Ectodermal cell (in vitro differentiated cells): ENCODE results near the gene TMEM178A. TPM values are rescaled to one million over a fixed set of nuclear protein-coding genes. Genes with fewer than 3 reads are reported as not detected.
A peak's percentile ranks its signal among the peaks of the same experiment; 100 is the strongest.
"Not testable (repeated sequence)": the region's sequence is repeated elsewhere in the genome, so short reads cannot be mapped to it uniquely, and the experiment has no call there.

Experiments used
- H3K27ac ChIP-seq: 2 replicates; pipeline ENCODE4 v1.7.0; 2013; ENCODE audit warnings: mild to moderate bottlenecking, low read depth, low read length; ENCODE audit not compliant: insufficient read depth, poor library complexity, severe bottlenecking
- H3K27me3 ChIP-seq: 2 replicates; pipeline ENCODE4 v1.7.0; 2013; ENCODE audit warnings: mild to moderate bottlenecking, low read length; ENCODE audit not compliant: insufficient read depth, control insufficient read depth, poor library complexity, severe bottlenecking
- H3K36me3 ChIP-seq: one replicate; pipeline ENCODE4 v1.7.0; 2013; ENCODE audit warnings: low read length; ENCODE audit not compliant: control insufficient read depth, insufficient read depth
- H3K4me1 ChIP-seq: one replicate; pipeline ENCODE4 v1.7.0; 2013; ENCODE audit warnings: low read length; ENCODE audit not compliant: control insufficient read depth, insufficient read depth
- H3K4me3 ChIP-seq: 2 replicates; pipeline ENCODE4 v1.7.0; 2013; ENCODE audit warnings: low read depth, low read length, control low read depth; ENCODE audit not compliant: insufficient read depth
- H3K9me3 ChIP-seq: 2 replicates; pipeline ENCODE4 v1.7.0; 2013; ENCODE audit warnings: mild to moderate bottlenecking, low read length, moderate library complexity; ENCODE audit not compliant: control insufficient read depth
- WGBS, 2 experiments: methylation state at CpG; one replicate each; pipeline ENCODE4 v1.1.7; 2013; ENCODE audit warnings: missing lambda C conversion rate in 2 of 2; 5-methylcytosine and 5-hydroxymethylcytosine counted together
- polyA plus RNA-seq, 4 experiments: library from polyadenylated mRNA; stranded (reverse); fragments of 50-300 nt; gene quantifications; one replicate each; pipeline ENCODE4 v1.2.3, GENCODE V29; 2013

TMEM178A gene
- polyA plus RNA-seq (2013, experiment 1 of 4), result 7.1 TPM
- polyA plus RNA-seq (2013, experiment 2 of 4), result 9.7 TPM
- polyA plus RNA-seq (2013, experiment 3 of 4), result 9.3 TPM
- polyA plus RNA-seq (2013, experiment 4 of 4), result 9.4 TPM

- Histone ChIP-seq H3K27me3 (peaks cover 56% of the 10 kb centered on the region), H3K27ac (no peak within 1 kb of the TSS)
- 0% methylated on average over 90 of the region's 90 CpGs for WGBS, 2 experiments
Measured at GRCh38 chr2:39665811-39666490, at the start of gene TMEM178A. Gene TMEM178A (plus strand): TSS chr2:39665917. CDS start chr2:39665975, 58 bp downstream.

GRCh38 chr2:39618236-39618635, 47.5 kb upstream of the TMEM178A start:
- H3K36me3 ChIP-seq, result no peaks in the 10 kb centered on the region

More at GRCh38 chr2:39665811-39666490, at the start of gene TMEM178A:
- peak within 1 kb of the TSS; percentile 65 for H3K4me3 ChIP-seq
- H3K4me1 ChIP-seq, result peaks cover 7% of the 10 kb centered on the region
- no peaks in the 10 kb centered on the region for H3K36me3 ChIP-seq
- no peaks in the 10 kb centered on the region for H3K9me3 ChIP-seq

GRCh38 chr2:39618736-39619135, 47.0 kb upstream of the TMEM178A start:
- no peak overlapping the region for H3K4me3 ChIP-seq
- H3K4me1 ChIP-seq, result peaks cover 9% of the 10 kb centered on the region
- H3K27ac ChIP-seq, result no peak overlapping the region
- 90 to 96% methylated on average over 2 of the region's 2 CpGs for WGBS, 2 experiments
- H3K36me3 ChIP-seq, result no peaks in the 10 kb centered on the region
- H3K27me3 ChIP-seq, result no peaks in the 10 kb centered on the region
- no peaks in the 10 kb centered on the region for H3K9me3 ChIP-seq

More at GRCh38 chr2:39618236-39618635, 47.5 kb upstream of the TMEM178A start:
- H3K4me3 ChIP-seq, result no peak overlapping the region
- H3K9me3 ChIP-seq, result no peaks in the 10 kb centered on the region
- WGBS, 2 experiments, result no CpG with 5 or more reads among the region's 1 CpG
- H3K27me3 ChIP-seq, result no peaks in the 10 kb centered on the region
- peaks cover 9% of the 10 kb centered on the region for H3K4me1 ChIP-seq
- no peak overlapping the region for H3K27ac ChIP-seq

GRCh38 chr2:39620067-39620466, 45.6 kb upstream of the TMEM178A start:
- no peaks in the 10 kb centered on the region for H3K9me3 ChIP-seq
- H3K36me3 ChIP-seq, result no peaks in the 10 kb centered on the region
- H3K4me3 ChIP-seq, result no peak overlapping the region
- no peaks in the 10 kb centered on the region for H3K27me3 ChIP-seq
- no peak overlapping the region for H3K27ac ChIP-seq
- H3K4me1 ChIP-seq, result peaks cover 16% of the 10 kb centered on the region
- 94 to 95% methylated on average over 6 of the region's 6 CpGs for WGBS, 2 experiments

- Histone ChIP-seq H3K9me3 (no peaks in the 10 kb centered on the region), H3K4me3 (no peak overlapping the region), H3K27me3 (no peaks in the 10 kb centered on the region), H3K27ac (no peak overlapping the region), H3K4me1 (peaks cover 13% of the 10 kb centered on the region), H3K36me3 (no peaks in the 10 kb centered on the region)
- WGBS, 2 experiments, result 92 to 94% methylated on average over 2 of the region's 2 CpGs
Measured at GRCh38 chr2:39621596-39621995, 44.1 kb upstream of the TMEM178A start.

GRCh38 chr2:39622860-39623259, 42.9 kb upstream of the TMEM178A start:
- Histone ChIP-seq H3K36me3 (no peaks in the 10 kb centered on the region), H3K4me3 (no peak overlapping the region), H3K9me3 (no peaks in the 10 kb centered on the region), H3K27me3 (no peaks in the 10 kb centered on the region), H3K4me1 (peaks cover 13% of the 10 kb centered on the region), H3K27ac (no peak overlapping the region)
- 100% methylated on average over 1 of the region's 2 CpGs; no CpG with 5 or more reads in 1 of the 2 experiments for WGBS, 2 experiments

GRCh38 chr2:39623917-39624316, 41.8 kb upstream of the TMEM178A start:
- WGBS, 2 experiments, result 81 to 85% methylated on average over 5 of the region's 5 CpGs
- Histone ChIP-seq H3K27me3 (no peaks in the 10 kb centered on the region), H3K9me3 (no peaks in the 10 kb centered on the region), H3K27ac (no peak overlapping the region), H3K4me1 (peaks cover 13% of the 10 kb centered on the region), H3K36me3 (no peaks in the 10 kb centered on the region), H3K4me3 (no peak overlapping the region)

GRCh38 chr2:39625193-39625926, 40.4 kb upstream of the TMEM178A start:
- H3K9me3 ChIP-seq, result no peaks in the 10 kb centered on the region
- H3K36me3 ChIP-seq, result no peaks in the 10 kb centered on the region
- H3K27me3 ChIP-seq, result no peaks in the 10 kb centered on the region
- H3K4me1 ChIP-seq, result peaks cover 13% of the 10 kb centered on the region
- no peak overlapping the region for H3K27ac ChIP-seq
- 71 to 82% methylated on average over 8 of the region's 9 CpGs for WGBS, 2 experiments
- H3K4me3 ChIP-seq, result no peak overlapping the region

GRCh38 chr2:39625927-39626270, 39.8 kb upstream of the TMEM178A start:
- H3K36me3 ChIP-seq, result no peaks in the 10 kb centered on the region
- no peaks in the 10 kb centered on the region for H3K27me3 ChIP-seq
- WGBS, 2 experiments, result 92 to 94% methylated on average over 5 of the region's 5 CpGs
- H3K27ac ChIP-seq, result no peak overlapping the region
- no peaks in the 10 kb centered on the region for H3K9me3 ChIP-seq
- H3K4me3 ChIP-seq, result no peak overlapping the region
- H3K4me1 ChIP-seq, result peaks cover 13% of the 10 kb centered on the region

- not testable (repeated sequence) for H3K36me3 ChIP-seq, H3K27me3 ChIP-seq, H3K9me3 ChIP-seq, H3K27ac ChIP-seq, H3K4me3 ChIP-seq
- 92 to 93% methylated on average over 26 to 28 of the region's 28 CpGs for WGBS, 2 experiments
- H3K4me1 ChIP-seq, result peaks cover 13% of the 10 kb centered on the region
Measured at GRCh38 chr2:39628346-39628745, 37.4 kb upstream of the TMEM178A start.
